ENCODE data around the gene PATZ1. TPM values are rescaled to one million over a fixed set of nuclear protein-coding genes. Genes with fewer than 3 reads are reported as not detected.

The PATZ1 gene
- total RNA-seq, 4 donors from 2014 or later, result 12.9 to 20.6 (median 17.0) TPM

GRCh38 chr22:31341386-31342088 lies 4.6 kb downstream of the PATZ1 start:
- no peak for DNase-seq (ENCODE audit: extremely low spot score)
- WGBS, result 84% methylated on average over 12 of the region's 14 CpGs
- Histone ChIP-seq H3K27me3 (no peaks in the 10 kb centered on the region), H3K27ac (replicated peaks in 1 of 4) (peak overlapping the region in 1 of 4 donors; percentile 88), H3K9me3 (no peaks in the 10 kb centered on the region), H3K4me3 (no peak overlapping the region), H3K36me3 (peaks cover 3 to 66% (median 64%) of the 10 kb centered on the region in 4 donors), H3K4me1 (peaks cover 39 to 71% (median 60%) of the 10 kb centered on the region in 4 donors)
- TF ChIP-seq POLR2AphosphoS5 (IDR thresholded peaks at IDR 0.05) (no peak), POLR2A (IDR thresholded peaks at IDR 0.05; ENCODE audit: low read depth) (no peak), EP300 (IDR thresholded peaks at IDR 0.05) (no peak)
- TF ChIP-seq, protein P1, sequence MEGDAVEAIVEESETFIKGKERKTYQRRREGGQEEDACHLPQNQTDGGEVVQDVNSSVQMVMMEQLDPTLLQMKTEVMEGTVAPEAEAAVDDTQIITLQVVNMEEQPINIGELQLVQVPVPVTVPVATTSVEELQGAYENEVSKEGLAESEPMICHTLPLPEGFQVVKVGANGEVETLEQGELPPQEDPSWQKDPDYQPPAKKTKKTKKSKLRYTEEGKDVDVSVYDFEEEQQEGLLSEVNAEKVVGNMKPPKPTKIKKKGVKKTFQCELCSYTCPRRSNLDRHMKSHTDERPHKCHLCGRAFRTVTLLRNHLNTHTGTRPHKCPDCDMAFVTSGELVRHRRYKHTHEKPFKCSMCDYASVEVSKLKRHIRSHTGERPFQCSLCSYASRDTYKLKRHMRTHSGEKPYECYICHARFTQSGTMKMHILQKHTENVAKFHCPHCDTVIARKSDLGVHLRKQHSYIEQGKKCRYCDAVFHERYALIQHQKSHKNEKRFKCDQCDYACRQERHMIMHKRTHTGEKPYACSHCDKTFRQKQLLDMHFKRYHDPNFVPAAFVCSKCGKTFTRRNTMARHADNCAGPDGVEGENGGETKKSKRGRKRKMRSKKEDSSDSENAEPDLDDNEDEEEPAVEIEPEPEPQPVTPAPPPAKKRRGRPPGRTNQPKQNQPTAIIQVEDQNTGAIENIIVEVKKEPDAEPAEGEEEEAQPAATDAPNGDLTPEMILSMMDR (IDR thresholded peaks at IDR 0.05), result no peak
- intact Hi-C loops (cut with DNase I), result loop anchor here (5.0 to 10.0 kb wide), 2 partner anchors 49 to 283 kb away; partner anchors contain the start of gene PIK3IP1

DNA sequence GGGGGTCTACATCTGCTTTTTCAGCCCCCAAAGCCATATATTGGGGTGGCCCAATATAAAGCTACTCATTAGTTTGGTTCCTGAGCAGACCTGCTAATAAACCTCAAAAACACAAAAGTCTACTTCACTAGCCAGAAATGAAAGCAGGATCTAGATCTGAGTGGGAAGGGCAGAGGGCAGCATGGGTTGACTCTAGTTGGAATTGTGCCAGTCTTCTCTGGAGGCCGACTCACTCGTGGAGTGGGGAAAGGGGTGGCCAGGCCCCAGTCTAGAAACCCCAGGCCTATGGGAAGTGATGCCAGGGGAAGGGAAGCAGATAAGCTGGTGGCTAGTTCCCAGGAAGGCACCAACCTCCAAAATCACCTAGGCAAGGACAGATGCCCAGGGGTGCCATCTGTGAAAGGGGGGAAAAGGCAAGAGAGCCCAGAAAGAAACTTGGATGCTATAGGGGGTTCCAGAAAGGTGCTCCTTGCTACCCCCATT lies 5.3 kb downstream of the PATZ1 start:
- Histone ChIP-seq H3K27ac (replicated peaks in 1 of 4) (no peak overlapping the region), H3K36me3 (peaks cover 4 to 72% (median 67%) of the 10 kb centered on the region in 4 donors), H3K4me1 (peaks cover 39 to 70% (median 60%) of the 10 kb centered on the region in 4 donors)

DNA sequence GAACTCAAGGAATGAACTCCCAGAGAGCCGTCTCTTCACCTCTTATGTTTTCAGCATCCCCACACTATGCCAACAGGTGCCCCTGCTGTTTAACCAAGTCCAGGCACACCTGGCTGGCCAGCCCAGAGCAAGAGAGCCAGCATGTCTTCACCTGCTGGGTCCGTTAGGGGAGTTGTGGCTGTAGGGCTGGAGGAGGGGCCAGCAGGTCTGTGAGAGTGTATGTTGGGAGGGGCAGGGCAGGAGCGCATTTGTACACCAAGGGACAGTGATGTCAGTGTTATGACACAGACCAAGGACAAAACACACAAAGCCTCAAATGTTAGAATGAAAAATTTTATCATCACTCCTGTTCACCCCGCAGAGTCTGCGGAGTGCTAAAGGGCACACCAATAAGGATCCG lies 5.8 kb downstream of the PATZ1 start:
- peaks cover 37 to 67% (median 57%) of the 10 kb centered on the region in 4 donors for H3K4me1 ChIP-seq
- no peak overlapping the region for H3K4me3 ChIP-seq
- H3K27ac ChIP-seq (replicated peaks in 1 of 4), result no peak overlapping the region
- H3K9me3 ChIP-seq, result no peaks in the 10 kb centered on the region
- no peaks in the 10 kb centered on the region for H3K27me3 ChIP-seq
- 91% methylated on average over 6 of the region's 6 CpGs for WGBS
- DNase-seq (ENCODE audit: extremely low spot score), result no peak
- peaks cover 9 to 76% (median 72%) of the 10 kb centered on the region in 4 donors for H3K36me3 ChIP-seq
- intact Hi-C loops (cut with DNase I), result loop anchor here (5.0 to 10.0 kb wide), 2 partner anchors 48 to 284 kb away; partner anchors contain the start of gene PIK3IP1
- no peak for TF ChIP-seq POLR2A (IDR thresholded peaks at IDR 0.05; ENCODE audit: low read depth)
- TF ChIP-seq, protein P1 (IDR thresholded peaks at IDR 0.05), result no peak
- TF ChIP-seq POLR2AphosphoS5 (IDR thresholded peaks at IDR 0.05), result no peak
- TF ChIP-seq EP300 (IDR thresholded peaks at IDR 0.05), result no peak

More for the DNA sequence above, 5.3 kb downstream of the PATZ1 start:
- TF ChIP-seq POLR2A (IDR thresholded peaks at IDR 0.05; ENCODE audit: low read depth) (no peak), POLR2AphosphoS5 (IDR thresholded peaks at IDR 0.05) (no peak), EP300 (IDR thresholded peaks at IDR 0.05) (no peak)
- TF ChIP-seq, protein P1 (IDR thresholded peaks at IDR 0.05), result no peak
- DNase-seq (ENCODE audit: extremely low spot score), result no peak
- H3K4me3 ChIP-seq, result no peak overlapping the region
- H3K9me3 ChIP-seq, result no peaks in the 10 kb centered on the region
- 20% methylated on average over 2 of the region's 2 CpGs for WGBS
- intact Hi-C loops (cut with DNase I), result loop anchor here (5.0 to 10.0 kb wide), 2 partner anchors 49 to 284 kb away; partner anchors contain the start of gene PIK3IP1
- no peaks in the 10 kb centered on the region for H3K27me3 ChIP-seq

DNA sequence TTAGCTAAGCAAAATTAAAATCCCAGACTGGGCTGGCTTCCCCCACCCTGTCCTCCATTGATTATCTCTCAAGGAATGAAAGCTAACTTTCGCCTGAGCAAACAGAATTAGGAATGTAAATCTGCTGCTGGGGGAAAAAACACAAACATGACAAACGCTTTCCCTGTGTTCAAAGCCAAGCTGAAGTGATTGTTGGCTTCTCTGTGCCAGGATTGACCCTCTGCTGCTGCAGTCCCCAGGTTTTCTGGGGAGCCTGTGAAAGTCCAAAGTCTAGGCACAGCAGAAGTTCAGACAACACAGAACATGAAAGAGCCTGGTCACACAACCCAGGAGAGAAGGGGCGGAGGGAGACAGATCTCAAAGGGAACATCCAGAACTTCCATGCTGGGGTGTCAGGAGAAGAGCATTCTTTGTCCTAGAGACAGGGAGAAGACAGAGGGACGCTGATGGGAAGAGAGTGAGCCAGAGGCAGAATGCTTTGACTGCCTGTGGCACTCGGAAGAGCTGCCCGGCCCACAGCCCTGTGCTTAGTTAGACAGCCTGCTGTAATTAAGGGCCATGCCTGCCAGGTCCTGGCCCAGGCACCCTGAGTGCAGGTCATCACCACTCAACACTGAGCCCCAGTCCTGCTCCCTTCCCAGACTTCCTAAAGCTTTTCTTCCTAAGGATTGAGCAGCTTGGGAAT lies 6.9 kb downstream of the PATZ1 start:
- no peak for DNase-seq (ENCODE audit: extremely low spot score)
- 67% methylated on average over 6 of the region's 6 CpGs for WGBS
- peaks cover 27 to 56% (median 48%) of the 10 kb centered on the region in 4 donors for H3K4me1 ChIP-seq
- no peak overlapping the region for H3K4me3 ChIP-seq
- H3K36me3 ChIP-seq, result peaks cover 19 to 83% (median 80%) of the 10 kb centered on the region in 4 donors
- TF ChIP-seq EP300 (IDR thresholded peaks at IDR 0.05), result no peak
- TF ChIP-seq, protein P1 (IDR thresholded peaks at IDR 0.05), result no peak
- no peak for TF ChIP-seq POLR2A (IDR thresholded peaks at IDR 0.05; ENCODE audit: low read depth)
- no peak for TF ChIP-seq POLR2AphosphoS5 (IDR thresholded peaks at IDR 0.05)
- H3K27ac ChIP-seq (replicated peaks in 1 of 4), result peak overlapping the region in 1 of 4 donors; percentile 10
- intact Hi-C loops (cut with DNase I), result no loop called here
- no peaks in the 10 kb centered on the region for H3K9me3 ChIP-seq
- no peaks in the 10 kb centered on the region for H3K27me3 ChIP-seq
